ENCODE data around the gene SRGAP2C. TPM values are rescaled to one million over a fixed set of nuclear protein-coding genes. Genes with fewer than 3 reads are reported as not detected.
"Not testable (repeated sequence)": the region's sequence is repeated elsewhere in the genome, so short reads cannot be mapped to it uniquely, and the experiment has no call there.

The SRGAP2C gene
- polyA plus RNA-seq, 1 donor (not counting 4 experiments of a cell fraction or from before 2014, with no cell fraction given) = 4.5 TPM

DNA sequence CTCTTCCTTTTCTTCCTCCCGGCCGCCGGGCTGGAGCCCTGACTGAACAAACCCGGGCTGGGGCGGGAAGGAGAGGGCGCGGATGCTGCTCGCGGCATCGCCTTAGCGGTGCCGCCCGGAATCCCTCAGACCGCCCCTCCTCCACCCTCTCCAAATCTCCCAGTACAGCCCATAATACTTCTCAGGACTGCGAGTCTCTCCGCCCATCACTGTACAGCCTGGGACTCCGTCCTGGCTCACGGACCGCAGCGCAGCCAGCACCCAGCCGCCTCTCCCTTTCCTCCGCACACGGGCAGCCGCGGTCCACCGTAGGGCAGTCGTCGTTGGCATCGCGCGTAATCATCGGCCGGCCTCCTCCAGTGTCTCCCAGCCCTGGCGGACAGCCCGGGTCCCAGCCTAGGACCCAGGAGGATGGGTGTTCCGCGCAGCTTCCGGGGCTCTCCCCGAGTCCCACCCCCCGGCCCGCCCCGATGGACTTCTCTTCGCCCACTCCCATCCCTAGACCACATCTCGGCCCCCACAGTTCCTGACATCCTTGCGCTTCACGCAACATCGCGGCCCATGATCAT, 449 bp downstream of the SRGAP2C start:
- FAIRE-seq; H3K36me3 ChIP-seq (ENCODE audit: control insufficient read depth in 2 of 2, extremely low read depth in 1 of 2, insufficient read depth in 2 of 2, low read length in 2 of 2); H3K79me2 ChIP-seq (ENCODE audit: control insufficient read depth, insufficient read depth, low read length); H3K9ac ChIP-seq (ENCODE audit: control insufficient read depth, extremely low read depth, insufficient read depth, low read length); H3K4me2 ChIP-seq (ENCODE audit: control insufficient read depth, extremely low read depth, insufficient read depth, low read depth, low read length); H2AFZ ChIP-seq (ENCODE audit: control insufficient read depth, low read length); H3K4me1 ChIP-seq (ENCODE audit: control insufficient read depth, extremely low read depth, insufficient read depth, low read length); H3K27ac ChIP-seq (ENCODE audit: control insufficient read depth, insufficient read depth, low read length); DNase-seq (ENCODE audit: low read depth, low spot score); H3K9me3 ChIP-seq (ENCODE audit: control insufficient read depth, low read depth, low read length); H3K27me3 ChIP-seq (ENCODE audit: control insufficient read depth, extremely low read depth, insufficient read depth, low read length); H3K9me1 ChIP-seq (ENCODE audit: control insufficient read depth, extremely low read depth, insufficient read depth, low read length); dilution Hi-C loops (cut with MboI; ENCODE audit: extremely low pct_ligation_motif_present, low sequenced_read_pairs); H4K20me1 ChIP-seq (ENCODE audit: control insufficient read depth, extremely low read depth, insufficient read depth, low read length): not testable (repeated sequence)
- peak overlapping the region in 2 of 3 experiments; percentile 27 to 37 for H3K4me3 ChIP-seq (ENCODE audit: control insufficient read depth in 2 of 3, extremely low read depth in 1 of 3, insufficient read depth in 2 of 3, low read depth in 1 of 3, low read length in 3 of 3)

DNA sequence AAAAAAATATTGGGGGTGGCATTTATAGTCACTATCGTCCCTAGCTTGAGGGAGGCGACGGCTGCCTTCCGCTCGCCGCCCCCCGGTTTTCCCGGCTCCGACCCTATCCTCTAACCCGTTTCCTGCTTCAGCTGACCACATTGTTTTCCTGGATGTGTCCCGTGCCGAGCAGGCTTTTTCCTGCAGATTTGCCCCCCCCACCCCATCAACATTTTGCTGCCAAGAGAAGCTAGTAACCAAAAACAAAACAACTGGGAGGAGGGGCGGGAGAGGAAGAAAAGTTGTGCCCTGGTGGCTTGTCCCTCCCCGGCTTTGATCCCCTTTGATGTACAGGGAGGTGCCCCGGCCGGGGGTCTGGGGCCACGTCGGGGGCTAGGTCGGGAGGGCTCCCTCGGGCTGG, 1.4 kb downstream of the SRGAP2C start:
- H3K27ac ChIP-seq (ENCODE audit: control insufficient read depth, insufficient read depth, low read length); H3K36me3 ChIP-seq (ENCODE audit: control insufficient read depth in 2 of 2, extremely low read depth in 1 of 2, insufficient read depth in 2 of 2, low read length in 2 of 2); DNase-seq (ENCODE audit: low read depth, low spot score); H3K27me3 ChIP-seq (ENCODE audit: control insufficient read depth, extremely low read depth, insufficient read depth, low read length); dilution Hi-C loops (cut with MboI; ENCODE audit: extremely low pct_ligation_motif_present, low sequenced_read_pairs); FAIRE-seq; H2AFZ ChIP-seq (ENCODE audit: control insufficient read depth, low read length); H3K9me1 ChIP-seq (ENCODE audit: control insufficient read depth, extremely low read depth, insufficient read depth, low read length); H3K4me1 ChIP-seq (ENCODE audit: control insufficient read depth, extremely low read depth, insufficient read depth, low read length); H3K4me2 ChIP-seq (ENCODE audit: control insufficient read depth, extremely low read depth, insufficient read depth, low read depth, low read length); H4K20me1 ChIP-seq (ENCODE audit: control insufficient read depth, extremely low read depth, insufficient read depth, low read length); H3K9me3 ChIP-seq (ENCODE audit: control insufficient read depth, low read depth, low read length); H3K79me2 ChIP-seq (ENCODE audit: control insufficient read depth, insufficient read depth, low read length); H3K9ac ChIP-seq (ENCODE audit: control insufficient read depth, extremely low read depth, insufficient read depth, low read length): not testable (repeated sequence)
- H3K4me3 ChIP-seq (ENCODE audit: control insufficient read depth in 2 of 3, extremely low read depth in 1 of 3, insufficient read depth in 2 of 3, low read depth in 1 of 3, low read length in 3 of 3) = peak overlapping the region in 1 of 3 experiments; percentile 10

DNA sequence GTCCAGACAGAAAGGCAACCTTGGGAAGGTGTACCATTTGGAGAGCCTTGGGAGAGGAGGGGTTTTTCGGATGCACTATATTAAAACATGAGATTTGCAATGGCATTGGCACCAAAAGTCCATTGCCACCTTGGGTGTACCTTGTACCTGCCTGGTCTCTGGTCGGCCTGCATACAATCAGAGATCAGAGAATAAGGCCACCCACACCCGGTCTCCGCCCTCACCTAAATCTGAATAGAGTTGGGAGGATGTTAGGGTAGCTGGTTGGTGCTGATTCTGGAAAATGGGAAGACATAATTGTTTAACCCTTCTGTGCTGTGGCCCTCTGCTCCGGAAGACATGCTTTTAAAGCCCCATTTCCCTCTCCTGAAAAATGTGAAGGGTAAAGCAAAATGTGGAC, 3.1 kb downstream of the SRGAP2C start:
- H3K9me3 ChIP-seq (ENCODE audit: control insufficient read depth, low read depth, low read length); H3K9ac ChIP-seq (ENCODE audit: control insufficient read depth, extremely low read depth, insufficient read depth, low read length); dilution Hi-C loops (cut with MboI; ENCODE audit: extremely low pct_ligation_motif_present, low sequenced_read_pairs); H3K36me3 ChIP-seq (ENCODE audit: control insufficient read depth in 2 of 2, extremely low read depth in 1 of 2, insufficient read depth in 2 of 2, low read length in 2 of 2); H3K27ac ChIP-seq (ENCODE audit: control insufficient read depth, insufficient read depth, low read length); H4K20me1 ChIP-seq (ENCODE audit: control insufficient read depth, extremely low read depth, insufficient read depth, low read length); H3K9me1 ChIP-seq (ENCODE audit: control insufficient read depth, extremely low read depth, insufficient read depth, low read length); H3K27me3 ChIP-seq (ENCODE audit: control insufficient read depth, extremely low read depth, insufficient read depth, low read length); H3K4me2 ChIP-seq (ENCODE audit: control insufficient read depth, extremely low read depth, insufficient read depth, low read depth, low read length); H2AFZ ChIP-seq (ENCODE audit: control insufficient read depth, low read length); H3K4me3 ChIP-seq (ENCODE audit: control insufficient read depth in 2 of 3, extremely low read depth in 1 of 3, insufficient read depth in 2 of 3, low read depth in 1 of 3, low read length in 3 of 3); H3K4me1 ChIP-seq (ENCODE audit: control insufficient read depth, extremely low read depth, insufficient read depth, low read length); DNase-seq (ENCODE audit: low read depth, low spot score); FAIRE-seq; H3K79me2 ChIP-seq (ENCODE audit: control insufficient read depth, insufficient read depth, low read length): not testable (repeated sequence)

DNA sequence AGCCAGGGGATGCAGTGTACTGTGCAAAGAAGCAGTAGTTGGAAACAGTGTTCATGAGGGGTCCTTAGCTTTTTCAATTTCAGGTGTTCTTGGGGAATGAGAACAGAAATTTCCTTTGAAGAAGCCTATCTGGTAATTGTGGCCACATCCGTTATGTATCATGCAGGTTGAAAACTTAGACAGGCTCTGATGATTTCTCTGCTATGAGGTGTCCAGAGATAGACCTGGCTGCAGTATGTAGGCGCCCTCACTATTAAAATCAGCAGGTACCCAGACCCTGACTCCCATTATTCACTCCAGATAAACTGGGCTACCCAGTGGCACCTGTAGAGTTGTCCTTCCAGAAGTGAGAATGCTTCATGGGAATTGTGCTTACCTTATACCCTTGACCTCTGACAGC, 7.7 kb downstream of the SRGAP2C start:
- H4K20me1 ChIP-seq (ENCODE audit: control insufficient read depth, extremely low read depth, insufficient read depth, low read length); H3K4me3 ChIP-seq (ENCODE audit: control insufficient read depth in 2 of 3, extremely low read depth in 1 of 3, insufficient read depth in 2 of 3, low read depth in 1 of 3, low read length in 3 of 3); H3K9me1 ChIP-seq (ENCODE audit: control insufficient read depth, extremely low read depth, insufficient read depth, low read length); H3K4me2 ChIP-seq (ENCODE audit: control insufficient read depth, extremely low read depth, insufficient read depth, low read depth, low read length); H3K27me3 ChIP-seq (ENCODE audit: control insufficient read depth, extremely low read depth, insufficient read depth, low read length); FAIRE-seq; H3K4me1 ChIP-seq (ENCODE audit: control insufficient read depth, extremely low read depth, insufficient read depth, low read length); H3K79me2 ChIP-seq (ENCODE audit: control insufficient read depth, insufficient read depth, low read length); H3K27ac ChIP-seq (ENCODE audit: control insufficient read depth, insufficient read depth, low read length); H2AFZ ChIP-seq (ENCODE audit: control insufficient read depth, low read length); H3K36me3 ChIP-seq (ENCODE audit: control insufficient read depth in 2 of 2, extremely low read depth in 1 of 2, insufficient read depth in 2 of 2, low read length in 2 of 2); H3K9me3 ChIP-seq (ENCODE audit: control insufficient read depth, low read depth, low read length); DNase-seq (ENCODE audit: low read depth, low spot score); H3K9ac ChIP-seq (ENCODE audit: control insufficient read depth, extremely low read depth, insufficient read depth, low read length); dilution Hi-C loops (cut with MboI; ENCODE audit: extremely low pct_ligation_motif_present, low sequenced_read_pairs): not testable (repeated sequence)

DNA sequence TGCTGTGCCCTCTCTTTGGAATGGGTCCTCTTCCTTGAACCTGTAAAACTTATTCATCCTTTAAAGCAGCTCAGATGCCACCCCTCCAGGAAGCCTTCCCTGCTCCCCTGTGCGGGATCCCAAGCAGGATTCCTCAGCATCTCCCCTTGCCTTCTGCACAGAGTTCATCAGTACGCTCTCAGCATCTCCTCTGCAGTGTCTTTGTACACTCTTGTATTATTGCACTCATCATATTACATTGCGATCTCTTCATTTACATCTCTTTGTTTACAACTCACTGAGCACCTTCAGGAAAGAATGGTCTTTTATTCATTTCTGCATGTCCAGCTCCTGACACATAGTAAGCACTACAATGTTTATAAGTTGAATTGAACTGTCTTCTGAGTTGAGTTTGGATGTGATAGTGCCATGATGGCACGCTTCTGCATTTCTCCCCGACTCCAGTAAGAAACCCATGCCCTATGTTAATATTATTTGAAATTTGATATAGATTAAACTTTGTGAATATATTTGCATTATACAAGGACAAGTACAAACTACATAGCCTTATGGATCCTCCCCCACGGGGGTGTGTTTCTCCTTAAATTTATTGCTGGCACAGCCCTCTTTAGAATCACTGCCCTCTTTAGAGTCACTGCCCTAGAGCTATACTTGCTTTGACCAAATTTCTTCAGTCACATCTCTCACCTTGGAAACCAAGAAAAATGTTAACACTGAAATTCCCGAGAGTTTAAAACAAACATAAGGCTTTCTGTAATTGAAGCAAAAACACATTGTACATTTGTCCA, 12.5 kb downstream of the SRGAP2C start:
- H3K4me2 ChIP-seq (ENCODE audit: control insufficient read depth, extremely low read depth, insufficient read depth, low read depth, low read length); H3K4me3 ChIP-seq (ENCODE audit: control insufficient read depth in 2 of 3, extremely low read depth in 1 of 3, insufficient read depth in 2 of 3, low read depth in 1 of 3, low read length in 3 of 3); H3K36me3 ChIP-seq (ENCODE audit: control insufficient read depth in 2 of 2, extremely low read depth in 1 of 2, insufficient read depth in 2 of 2, low read length in 2 of 2); H4K20me1 ChIP-seq (ENCODE audit: control insufficient read depth, extremely low read depth, insufficient read depth, low read length); H3K27ac ChIP-seq (ENCODE audit: control insufficient read depth, insufficient read depth, low read length); dilution Hi-C loops (cut with MboI; ENCODE audit: extremely low pct_ligation_motif_present, low sequenced_read_pairs); H3K9ac ChIP-seq (ENCODE audit: control insufficient read depth, extremely low read depth, insufficient read depth, low read length); H3K79me2 ChIP-seq (ENCODE audit: control insufficient read depth, insufficient read depth, low read length); H3K4me1 ChIP-seq (ENCODE audit: control insufficient read depth, extremely low read depth, insufficient read depth, low read length); FAIRE-seq; DNase-seq (ENCODE audit: low read depth, low spot score); H3K9me3 ChIP-seq (ENCODE audit: control insufficient read depth, low read depth, low read length); H3K27me3 ChIP-seq (ENCODE audit: control insufficient read depth, extremely low read depth, insufficient read depth, low read length); H2AFZ ChIP-seq (ENCODE audit: control insufficient read depth, low read length); H3K9me1 ChIP-seq (ENCODE audit: control insufficient read depth, extremely low read depth, insufficient read depth, low read length): not testable (repeated sequence)
